Adrenal gland (tissue), 12 donors: ENCODE measurements around the gene PRDM16. TPM values are rescaled to one million over a fixed set of nuclear protein-coding genes. Genes with fewer than 3 reads are reported as not detected.
A peak's percentile ranks its signal among the peaks of the same experiment; 100 is the strongest.

Experiments used
- DNase-seq, 7 donors: peaks; one replicate each; pipeline ENCODE4 v3.0.0-alpha.2; 2019 to 2020
- H3K27ac ChIP-seq, 5 donors: fragments of 200-600 bp; sonication (generic) in 4 of 5; 1 replicate in 3 of 5; 2 replicates in 2 of 5; pipeline versions ENCODE4 v1.5.1 to v1.8.0; 2016 to 2020; ENCODE audit warnings: mild to moderate bottlenecking in 1 of 5
- H3K27me3 ChIP-seq: fragments of 200-600 bp; 2 replicates; pipeline ENCODE4 v1.8.0; 2021
- H3K36me3 ChIP-seq, 2 donors: fragments of 200-600 bp; replicated peaks in 1 of 2; 1 replicate in 1 of 2; 2 replicates in 1 of 2; pipeline versions ENCODE4 v1.5.1 to v1.8.0; 2018 to 2022
- H3K4me1 ChIP-seq, 2 donors: fragments of 200-600 bp; replicated peaks in 1 of 2; 1 replicate in 1 of 2; 2 replicates in 1 of 2; pipeline versions ENCODE4 v1.5.1 to v1.8.0; 2018 to 2021
- H3K4me3 ChIP-seq, 4 donors: fragments of 200-600 bp; sonication (generic) in 3 of 4; one replicate each; pipeline ENCODE4 v1.5.1; 2016 to 2018
- H3K9me3 ChIP-seq, 3 donors: fragments of 200-600 bp; sonication (generic) in 1 of 3; replicated peaks in 1 of 3; 1 replicate in 2 of 3; 2 replicates in 1 of 3; pipeline versions ENCODE4 v1.5.1 to v1.8.0; 2016 to 2021
- POLR2A ChIP-seq, 2 donors: fragments of 450-650 bp; IDR thresholded peaks; one replicate each; pipeline ENCODE4 v1.6.1; 2017; ENCODE audit warnings: antibody characterized with exemption in 2 of 2, mild to moderate bottlenecking in 2 of 2, moderate library complexity in 1 of 2
- WGBS, 4 donors: extraction: QIAGEN DNeasy Blood & Tissue Kit in 2 of 4; methylation state at CpG; one replicate each; pipeline versions ENCODE4 v1.1.5 to v1.1.7; 2013 to 2017; 5-methylcytosine and 5-hydroxymethylcytosine counted together
- intact Hi-C, 2 donors: fragments of 100-400 bp; cut with DNase I; formaldehyde crosslinking; loops; one replicate each; pipeline versions ENCODE4 v1.14.1 to v1.15.0; 2022 to 2023
- polyA plus RNA-seq, 3 donors: library from polyadenylated mRNA; stranded (reverse); fragments of 200-250 nt in 2 of 3; fragments of 350-450 nt in 1 of 3; fragmentation: Illumina TruSeq in 1 of 3; extraction: RNeasy Lipid Tissue Mini Kit (QIAGEN cat#74804) in 1 of 3; gene quantifications; one replicate each; pipeline ENCODE4 v1.2.3, GENCODE V29; 2013 to 2014
- total RNA-seq, 9 donors: library from RNA; depleted of rRNA in 4 of 9; stranded (reverse); fragments of >200 nt in 4 of 9; fragments of 120-200 nt in 1 of 9; fragmentation: NEBNext Ultra II Directional in 1 of 9; extraction: Animal tissue kit (Norgen Biotek cat#: 25700) in 1 of 9; gene quantifications; one replicate each; pipeline versions ENCODE4 v1.1.0 to v1.2.4, GENCODE V29; 2013 to 2023
- TF ChIP-seq, protein P1 (sequence below), 6 experiments: fragments of 450-650 bp in 4 of 6; fragments of 200-600 bp in 2 of 6; sonication (generic) in 1 of 6; IDR thresholded peaks; 1 replicate in 5 of 6; 2 replicates in 1 of 6; pipeline versions ENCODE4 v1.5.1 to v1.8.0; 2016 to 2021; ENCODE audit warnings: antibody characterized with exemption in 6 of 6, mild to moderate bottlenecking in 2 of 6, moderate library complexity in 1 of 6
- donor health status: healthy with polysubstance abuse.
- donor health status: Bipolar disorder and iron deficiency.
- donor health status: DM: yes; HTN: yes; CAD: no.
- donor health status: DM: no; HTN: no; CAD: no.
- donor health status: DM: no; HTN: no; CAD: no.
- donor health status: DM: yes; HTN: yes; CAD: no.

The PRDM16 gene
- total and polyA plus RNA-seq, 12 donors: 0.04 to 2.8 (median 0.61) TPM; not detected in 1

DNA sequence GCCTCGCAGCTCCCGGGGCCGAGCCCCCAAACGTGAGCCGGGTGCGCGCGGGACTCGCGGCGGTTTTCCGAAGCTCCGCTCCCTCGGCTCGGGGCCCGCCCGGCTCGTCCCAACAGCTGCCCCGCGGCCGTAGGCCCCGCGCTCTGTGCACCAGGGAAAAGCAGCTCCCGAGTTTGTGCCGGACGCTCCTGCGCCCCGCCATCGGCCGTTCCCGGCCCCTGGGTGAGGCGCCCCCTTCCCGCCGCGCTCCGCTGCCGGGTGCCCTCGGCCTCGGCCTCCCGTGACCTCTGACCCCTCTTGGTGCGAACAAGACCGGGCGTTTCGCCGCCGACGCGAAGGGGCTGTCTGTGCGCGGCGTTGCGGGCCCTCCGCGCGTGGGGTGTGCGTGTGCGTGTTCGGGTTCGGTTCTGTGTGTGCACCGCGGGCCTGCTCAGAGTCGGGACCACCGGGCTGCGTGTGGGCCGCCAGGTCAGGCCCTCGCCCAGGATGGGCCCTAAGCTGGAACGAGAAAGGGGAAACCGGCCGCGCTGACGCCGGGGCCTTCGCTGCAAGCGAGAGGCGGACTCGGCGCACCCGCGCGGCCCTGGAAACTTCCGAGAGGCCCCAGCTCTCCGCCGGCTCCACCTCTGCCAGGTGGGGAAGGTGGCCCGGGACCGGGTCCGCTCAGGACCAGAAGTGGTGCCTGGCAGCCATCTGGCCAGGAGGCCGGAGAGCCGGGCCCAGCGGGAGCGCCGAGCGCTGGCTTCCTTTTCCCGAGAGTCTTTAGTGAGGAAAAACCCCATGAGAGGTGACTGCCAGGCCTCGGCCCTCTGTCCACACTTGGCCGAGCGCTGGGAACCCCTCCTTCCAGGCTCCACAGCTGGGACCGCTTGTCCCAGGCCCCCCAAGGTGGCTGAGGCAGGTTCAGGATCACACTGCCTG, 1.9 kb downstream of the PRDM16 start:
- 26 to 61% (median 37%) methylated on average over 8 to 97 of the region's 97 CpGs for WGBS, 4 donors
- Histone ChIP-seq H3K36me3 (no peaks in the 10 kb centered on the region), H3K4me1 (peaks cover 0 to 13% of the 10 kb centered on the region in 2 donors), H3K4me3 (peak overlapping the region in 1 of 4 donors; percentile 92), H3K27ac (no peak overlapping the region), H3K27me3 (peaks cover 75% of the 10 kb centered on the region), H3K9me3 (no peaks in the 10 kb centered on the region)
- intact Hi-C loops: no loop called here
- DNase-seq: no peak
- TF ChIP-seq, protein P1, sequence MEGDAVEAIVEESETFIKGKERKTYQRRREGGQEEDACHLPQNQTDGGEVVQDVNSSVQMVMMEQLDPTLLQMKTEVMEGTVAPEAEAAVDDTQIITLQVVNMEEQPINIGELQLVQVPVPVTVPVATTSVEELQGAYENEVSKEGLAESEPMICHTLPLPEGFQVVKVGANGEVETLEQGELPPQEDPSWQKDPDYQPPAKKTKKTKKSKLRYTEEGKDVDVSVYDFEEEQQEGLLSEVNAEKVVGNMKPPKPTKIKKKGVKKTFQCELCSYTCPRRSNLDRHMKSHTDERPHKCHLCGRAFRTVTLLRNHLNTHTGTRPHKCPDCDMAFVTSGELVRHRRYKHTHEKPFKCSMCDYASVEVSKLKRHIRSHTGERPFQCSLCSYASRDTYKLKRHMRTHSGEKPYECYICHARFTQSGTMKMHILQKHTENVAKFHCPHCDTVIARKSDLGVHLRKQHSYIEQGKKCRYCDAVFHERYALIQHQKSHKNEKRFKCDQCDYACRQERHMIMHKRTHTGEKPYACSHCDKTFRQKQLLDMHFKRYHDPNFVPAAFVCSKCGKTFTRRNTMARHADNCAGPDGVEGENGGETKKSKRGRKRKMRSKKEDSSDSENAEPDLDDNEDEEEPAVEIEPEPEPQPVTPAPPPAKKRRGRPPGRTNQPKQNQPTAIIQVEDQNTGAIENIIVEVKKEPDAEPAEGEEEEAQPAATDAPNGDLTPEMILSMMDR (IDR thresholded peaks at IDR 0.05): no peak
- TF ChIP-seq POLR2A (IDR thresholded peaks at IDR 0.05): no peak

GRCh38 chr1:3071565-3072390, 2.8 kb downstream of the PRDM16 start:
- Histone ChIP-seq H3K9me3 (no peaks in the 10 kb centered on the region), H3K4me1 (peaks cover 0 to 13% of the 10 kb centered on the region in 2 donors), H3K4me3 (no peak overlapping the region), H3K36me3 (no peaks in the 10 kb centered on the region), H3K27me3 (peaks cover 66% of the 10 kb centered on the region), H3K27ac (no peak overlapping the region)
- no peak for DNase-seq
- intact Hi-C loops: no loop called here
- WGBS, 4 donors: 75 to 82% (median 80%) methylated on average over 10 to 17 of the region's 17 CpGs
- TF ChIP-seq, protein P1 (IDR thresholded peaks at IDR 0.05): no peak
- no peak for TF ChIP-seq POLR2A (IDR thresholded peaks at IDR 0.05)

- TF ChIP-seq, protein P1 (IDR thresholded peaks at IDR 0.05): no peak
- no peaks in the 10 kb centered on the region for H3K9me3 ChIP-seq
- intact Hi-C loops: no loop called here
- 34 to 67% (median 52%) methylated on average over 6 to 32 of the region's 32 CpGs for WGBS, 4 donors
- peaks cover 0 to 13% of the 10 kb centered on the region in 2 donors for H3K4me1 ChIP-seq
- H3K27ac ChIP-seq: no peak overlapping the region
- no peak for DNase-seq
- no peaks in the 10 kb centered on the region for H3K36me3 ChIP-seq
- no peak overlapping the region for H3K4me3 ChIP-seq
- peaks cover 58% of the 10 kb centered on the region for H3K27me3 ChIP-seq
Measured at GRCh38 chr1:3072391-3073185, 3.6 kb downstream of the PRDM16 start.

- intact Hi-C loops: no loop called here
- Histone ChIP-seq H3K27me3 (peaks cover 52% of the 10 kb centered on the region), H3K27ac (no peak overlapping the region), H3K4me3 (no peak overlapping the region), H3K4me1 (peaks cover 0 to 9% of the 10 kb centered on the region in 2 donors), H3K9me3 (no peaks in the 10 kb centered on the region), H3K36me3 (no peaks in the 10 kb centered on the region)
- WGBS, 4 donors: 4 to 13% (median 10%) methylated on average over 9 of the region's 9 CpGs
- no peak for DNase-seq
- TF ChIP-seq POLR2A (IDR thresholded peaks at IDR 0.05): no peak
Measured at GRCh38 chr1:3073186-3073488, 4.1 kb downstream of the PRDM16 start.
